GM12891 (cell line): ENCODE results near the gene FAM217B.

Experiments used
- POLR2A ChIP-seq: IDR thresholded peaks from 2 replicates; pipeline ENCODE4 v1.6.1; 2011; ENCODE audit warnings: low read depth, low read length, control low read depth
- POLR2AphosphoS5 ChIP-seq: IDR thresholded peaks from 2 replicates; pipeline ENCODE4 v1.6.1; 2011; ENCODE audit warnings: low read depth, low read length, control low read depth
- POU2F2 ChIP-seq: IDR thresholded peaks from 2 replicates; pipeline ENCODE4 v1.6.1; 2011; ENCODE audit warnings: low read depth, mild to moderate bottlenecking, control low read depth, low read length, moderate library complexity
- SPI1 ChIP-seq: IDR thresholded peaks from 2 replicates; pipeline ENCODE4 v1.6.1; 2011; ENCODE audit warnings: low read depth, low read length, control low read depth
- TAF1 ChIP-seq: IDR thresholded peaks from 2 replicates; pipeline ENCODE4 v1.6.1; 2011; ENCODE audit warnings: low read depth, low read length, control low read depth

DNA sequence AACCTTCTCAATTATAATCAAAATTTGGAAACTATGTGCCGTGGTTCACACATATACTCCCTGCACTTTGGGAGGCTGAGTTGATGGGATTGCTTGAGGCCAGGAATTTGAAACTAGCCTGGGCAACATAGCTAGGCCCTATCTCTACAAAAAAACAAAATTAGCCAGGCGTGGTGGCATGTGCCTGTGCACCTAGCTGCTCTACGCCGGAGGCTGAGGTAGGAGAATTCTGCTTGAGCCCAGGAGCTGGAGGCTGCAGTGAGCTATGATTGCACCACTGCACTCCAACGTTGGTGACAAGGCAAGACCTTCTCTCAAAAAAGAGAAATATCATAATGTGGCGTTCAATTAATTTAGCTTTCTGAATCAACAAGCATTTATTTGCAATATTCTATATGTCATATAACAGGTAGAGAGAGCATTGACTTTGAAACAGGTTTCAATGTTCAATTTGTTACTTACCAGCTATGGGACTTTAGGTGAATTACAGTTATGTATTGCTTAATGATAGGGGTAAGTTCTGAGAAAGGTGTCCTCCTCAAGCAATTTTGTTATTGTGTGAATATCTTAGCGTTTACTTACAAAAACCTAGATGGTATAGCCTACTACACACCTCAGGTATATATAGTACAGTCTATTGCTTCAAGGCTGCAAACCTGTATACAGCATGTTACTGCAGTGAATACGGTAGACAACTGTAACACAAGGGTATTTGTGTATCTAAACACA is 4.6 kb upstream of the FAM217B start:
- TF ChIP-seq POLR2AphosphoS5, result no peak
- TF ChIP-seq POLR2A, result no peak
- TF ChIP-seq TAF1, result no peak
- TF ChIP-seq SPI1, result no peak
- no peak for TF ChIP-seq POU2F2
